HG03565 (cell line): Measurements from ENCODE around the gene ABTB1.
"Not testable (repeated sequence)": the region's sequence is repeated elsewhere in the genome, so short reads cannot be mapped to it uniquely, and the experiment has no call there.

Source experiments
- ATAC-seq: cut with Tn5 transposase; IDR thresholded peaks from one replicate; pipeline ENCODE4 v1.9.1; 2021; ENCODE audit warnings: mild to moderate bottlenecking, moderate library complexity; ENCODE audit not compliant: unreplicated experiment

Gene ABTB1

DNA sequence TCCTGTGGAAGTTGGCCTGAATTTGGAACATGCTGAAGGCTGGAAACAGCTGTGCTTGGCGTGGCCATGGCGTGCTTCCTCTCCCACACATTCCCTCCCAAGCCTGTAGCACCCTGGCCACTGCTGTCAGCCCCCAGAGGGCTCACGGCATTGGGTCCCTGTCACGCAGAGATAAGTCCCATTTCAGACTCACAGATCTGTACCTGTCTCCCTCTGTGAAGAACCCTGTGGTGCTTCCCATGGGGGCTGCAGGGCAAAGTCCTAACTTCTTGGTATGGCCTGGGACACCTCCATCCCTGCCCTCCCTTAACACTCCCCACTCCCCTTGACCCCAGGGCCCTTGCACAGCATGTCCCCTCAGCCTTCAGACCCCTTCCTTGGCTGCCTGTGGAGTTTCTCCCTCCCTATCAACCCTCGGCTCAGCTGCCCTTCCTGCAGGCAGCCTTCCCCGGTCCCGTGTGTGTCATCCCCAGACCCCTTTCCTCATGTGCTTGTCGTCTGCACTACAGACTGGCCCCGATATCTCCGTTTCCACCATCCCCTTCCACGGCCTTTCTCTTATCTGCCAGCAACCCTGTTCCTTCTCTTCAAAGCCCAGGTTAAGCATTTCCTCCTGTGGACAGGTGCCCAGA is 28.6 kb downstream of the ABTB1 start:
- ATAC-seq = no peak

GRCh38 chr3:127702151-127702578 is 29.4 kb downstream of the ABTB1 start:
- ATAC-seq = no peak

GRCh38 chr3:127704840-127705239 is 32.1 kb downstream of the ABTB1 start:
- not testable (repeated sequence) for ATAC-seq

- ATAC-seq = no peak
Measured at GRCh38 chr3:127706312-127706711, 33.6 kb downstream of the ABTB1 start.

- no peak for ATAC-seq
Measured at GRCh38 chr3:127706785-127707351, 34.1 kb downstream of the ABTB1 start.

- no peak for ATAC-seq
Measured at GRCh38 chr3:127707851-127708411, 35.2 kb downstream of the ABTB1 start.

- ATAC-seq = no peak
Measured at GRCh38 chr3:127708837-127709236, 36.1 kb downstream of the ABTB1 start.

- no peak for ATAC-seq
Measured at GRCh38 chr3:127709320-127710060, 36.7 kb downstream of the ABTB1 start.

- no peak for ATAC-seq
Measured at GRCh38 chr3:127710155-127710941, 37.6 kb downstream of the ABTB1 start.

GRCh38 chr3:127711021-127711695 is 38.4 kb downstream of the ABTB1 start:
- ATAC-seq = no peak

- no peak for ATAC-seq
Measured at GRCh38 chr3:127711896-127712295, 39.1 kb downstream of the ABTB1 start.

GRCh38 chr3:127712461-127712860 is 39.7 kb downstream of the ABTB1 start:
- no peak for ATAC-seq

- ATAC-seq = no peak
Measured at GRCh38 chr3:127712881-127713771, 40.4 kb downstream of the ABTB1 start.

- no peak for ATAC-seq
Measured at GRCh38 chr3:127714125-127714571, 41.4 kb downstream of the ABTB1 start.

- ATAC-seq = no peak
Measured at GRCh38 chr3:127714866-127715265, 42.1 kb downstream of the ABTB1 start.

GRCh38 chr3:127715532-127715931 is 42.8 kb downstream of the ABTB1 start:
- ATAC-seq = no peak

GRCh38 chr3:127716384-127716783 is 43.6 kb downstream of the ABTB1 start:
- ATAC-seq = no peak

DNA sequence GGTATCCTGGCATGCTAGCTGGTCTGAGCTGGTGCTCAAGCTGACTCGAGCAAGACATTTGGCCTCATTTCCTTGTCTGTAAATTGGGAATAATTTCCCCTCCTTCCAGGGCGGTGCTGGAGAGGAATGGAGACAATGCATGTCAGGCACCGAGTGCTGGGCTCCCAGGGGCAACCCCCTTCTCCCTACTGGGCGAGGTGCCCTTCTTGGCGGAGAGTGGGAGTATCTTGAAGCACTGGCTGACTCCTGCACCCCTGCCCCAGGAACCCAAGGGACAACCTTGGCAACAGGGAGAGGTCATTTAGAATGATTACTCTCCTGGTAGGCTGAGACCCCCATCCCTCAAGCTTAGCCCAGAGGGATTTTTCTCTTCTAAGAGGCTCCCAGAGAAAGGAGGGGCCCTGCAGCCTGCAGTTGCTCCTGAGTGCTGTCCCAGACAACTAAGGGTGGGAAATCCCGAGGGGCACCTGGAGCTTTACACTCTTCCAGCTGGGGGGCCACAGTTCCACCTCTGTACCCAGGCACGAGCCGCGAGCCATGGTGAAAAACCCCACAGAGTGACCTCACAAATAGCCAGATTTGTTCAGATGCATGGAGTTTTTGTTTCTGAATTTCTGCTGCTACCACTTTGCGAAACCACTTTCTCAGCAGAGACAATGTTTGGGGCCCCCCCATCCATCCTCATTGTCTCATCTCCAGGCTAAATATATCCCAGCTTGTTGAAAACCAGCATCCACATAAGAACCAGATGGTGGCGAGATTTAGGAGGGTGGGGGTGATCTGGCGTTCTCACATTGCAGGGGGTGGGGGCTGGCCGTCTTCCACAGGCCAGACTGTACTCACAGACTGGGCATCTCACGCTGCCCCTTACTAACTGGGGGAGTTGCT is 44.8 kb downstream of the ABTB1 start:
- ATAC-seq = no peak
